GDM1 (cell line): Measurements from ENCODE around the gene ABI3BP.

Experiments used
- DNase-seq: peaks from one replicate; lab custom pipeline; 2025; lab: John Stamatoyannopoulos, UW

Gene ABI3BP

DNA sequence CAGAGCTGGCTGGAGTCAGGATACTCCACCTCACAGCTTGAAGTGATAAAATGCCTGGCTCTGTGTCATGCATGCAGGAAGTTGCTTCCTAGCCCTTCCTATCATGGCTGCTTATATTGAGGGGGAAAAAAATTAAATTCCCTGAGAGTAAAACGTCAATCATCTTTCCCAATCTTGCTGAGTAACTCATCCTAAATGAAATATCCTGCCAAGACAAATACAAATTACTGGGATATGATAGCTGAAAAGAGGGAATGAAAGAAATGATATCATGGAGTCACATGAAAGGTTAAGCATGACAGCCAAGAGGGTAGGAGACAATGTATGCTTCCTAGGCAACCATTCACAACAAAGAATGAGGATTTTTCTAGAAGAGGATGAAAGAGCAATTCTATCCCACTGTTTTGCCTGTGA lies 110.6 kb downstream of the ABI3BP start:
- no peak for DNase-seq

- DNase-seq: no peak
Measured at GRCh38 chr3:100880845-100881244, 112.4 kb downstream of the ABI3BP start.

DNA sequence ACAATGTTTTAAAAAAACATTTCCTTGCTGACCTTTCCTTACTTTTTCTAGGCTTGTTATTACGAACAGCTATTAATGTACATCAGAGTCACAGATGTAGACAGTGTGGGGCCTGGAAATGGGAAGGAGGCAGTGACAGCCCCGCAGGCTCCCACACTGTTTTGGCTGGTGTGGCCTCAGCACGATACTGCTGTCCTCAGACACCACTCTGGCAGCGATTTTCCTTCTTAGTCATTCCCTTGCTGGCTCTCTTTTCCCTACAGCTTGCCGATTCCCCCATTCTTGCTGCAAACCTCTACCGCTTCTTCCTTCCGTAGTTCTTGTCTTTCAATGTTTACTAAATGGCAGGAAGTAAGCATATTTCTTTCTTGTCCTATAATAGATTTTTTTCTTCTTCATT lies 113.1 kb downstream of the ABI3BP start:
- no peak for DNase-seq

DNA sequence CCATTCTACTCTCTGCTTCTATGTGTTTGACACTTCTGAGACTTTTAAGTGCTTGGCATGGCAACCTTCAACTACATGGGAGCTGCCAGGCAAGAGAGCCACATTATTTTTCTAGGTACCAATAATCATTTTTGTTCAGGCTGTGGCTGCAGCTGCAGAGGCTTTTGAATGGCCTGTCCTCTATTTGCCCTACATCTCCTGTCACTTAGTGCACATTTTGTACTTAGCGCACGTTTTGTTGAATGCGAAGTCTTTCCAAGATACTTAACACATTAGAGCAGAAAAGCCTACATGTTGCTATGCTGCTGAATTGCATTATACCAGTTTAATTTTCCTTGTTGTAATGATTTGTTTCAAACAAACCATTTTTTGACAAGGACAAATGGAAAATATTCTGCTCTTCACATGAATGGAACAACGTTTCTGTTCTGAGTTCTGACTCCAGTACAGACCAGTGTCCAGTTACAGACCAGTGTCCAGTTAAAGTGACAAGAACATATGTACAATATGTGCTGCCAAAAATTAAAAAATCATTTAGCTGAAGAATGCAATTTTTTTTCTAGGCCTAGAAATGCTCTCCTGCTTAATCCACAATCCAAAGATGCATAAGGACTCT lies 113.9 kb downstream of the ABI3BP start:
- no peak for DNase-seq

DNA sequence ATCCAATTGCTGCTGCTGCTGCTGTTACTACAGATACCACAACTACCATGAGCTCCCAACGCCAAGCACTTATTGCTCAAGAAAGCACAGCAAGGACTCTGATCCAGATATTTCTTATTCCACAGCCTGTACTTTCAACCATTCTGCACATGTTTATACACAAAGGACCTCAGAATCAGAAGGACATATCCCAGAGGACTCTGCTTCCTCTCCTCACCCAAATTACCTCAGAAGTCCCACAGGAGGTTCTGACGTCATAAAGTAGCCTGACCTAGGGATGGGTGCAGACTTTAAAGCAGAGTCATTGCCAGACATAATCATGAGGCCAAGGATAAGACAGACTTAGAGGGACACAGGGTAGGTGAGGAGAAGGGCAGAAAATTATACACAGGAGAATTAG lies 115.9 kb downstream of the ABI3BP start:
- DNase-seq: no peak

DNA sequence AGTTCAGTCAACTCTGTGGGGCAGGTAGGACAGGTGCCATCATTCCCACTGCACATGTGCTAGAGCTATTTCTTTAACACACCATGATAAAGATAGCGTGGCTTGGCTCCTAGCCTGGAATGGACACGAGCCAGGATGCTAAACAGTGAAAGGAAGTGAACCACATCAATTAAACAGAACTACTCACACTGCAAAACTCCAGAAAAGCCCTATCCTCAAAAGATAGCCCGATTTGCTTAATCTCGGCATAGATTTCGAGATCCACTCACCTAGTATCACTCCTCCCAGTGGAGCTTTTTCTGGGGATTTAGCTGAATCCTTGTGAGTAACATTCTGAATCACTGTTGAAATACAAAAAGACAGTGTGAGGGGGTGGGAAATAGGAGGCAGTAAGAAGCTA lies 118.0 kb downstream of the ABI3BP start:
- DNase-seq: no peak

- DNase-seq: no peak
Measured at GRCh38 chr3:100873611-100874010, 119.6 kb downstream of the ABI3BP start.

GRCh38 chr3:100871306-100871705 lies 121.9 kb downstream of the ABI3BP start:
- no peak for DNase-seq

DNA sequence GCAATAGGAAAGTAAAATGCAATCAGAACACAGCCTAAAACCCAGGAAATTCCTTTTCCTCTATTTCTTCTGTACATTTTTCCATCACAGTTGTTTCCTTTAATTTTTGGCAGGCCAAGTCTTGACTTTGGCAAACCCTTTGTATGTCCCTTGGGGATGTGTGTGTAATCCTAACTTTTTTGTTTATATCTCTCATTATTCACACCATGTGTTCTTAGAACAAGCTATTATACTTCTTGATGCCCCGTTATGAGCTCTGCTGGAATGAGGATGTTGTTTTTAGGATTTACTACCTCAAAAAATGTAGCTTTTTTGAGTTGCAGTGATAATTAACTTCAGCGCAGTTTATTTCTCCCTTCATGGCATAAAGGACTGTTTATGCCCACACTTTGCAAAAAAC lies 123.4 kb downstream of the ABI3BP start:
- DNase-seq: no peak

DNA sequence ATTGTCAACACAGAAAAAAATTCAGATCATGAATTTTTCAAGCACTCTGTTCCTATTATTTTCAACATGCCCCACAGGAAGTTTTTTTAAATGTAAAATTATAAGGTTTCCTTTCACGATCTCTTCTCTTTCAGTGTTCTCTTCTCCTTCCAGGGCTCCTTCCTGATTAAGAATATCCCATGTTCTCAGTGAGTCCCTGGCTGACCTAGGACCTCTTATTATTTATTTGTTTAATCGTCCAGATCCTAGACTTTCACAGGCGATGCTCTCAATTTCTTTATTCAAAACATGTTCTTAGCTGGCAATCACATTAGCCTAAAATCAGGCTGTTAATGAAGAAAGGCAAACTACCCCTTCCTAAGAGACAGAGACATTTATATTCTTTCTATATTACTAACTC lies 124.3 kb downstream of the ABI3BP start:
- no peak for DNase-seq

DNA sequence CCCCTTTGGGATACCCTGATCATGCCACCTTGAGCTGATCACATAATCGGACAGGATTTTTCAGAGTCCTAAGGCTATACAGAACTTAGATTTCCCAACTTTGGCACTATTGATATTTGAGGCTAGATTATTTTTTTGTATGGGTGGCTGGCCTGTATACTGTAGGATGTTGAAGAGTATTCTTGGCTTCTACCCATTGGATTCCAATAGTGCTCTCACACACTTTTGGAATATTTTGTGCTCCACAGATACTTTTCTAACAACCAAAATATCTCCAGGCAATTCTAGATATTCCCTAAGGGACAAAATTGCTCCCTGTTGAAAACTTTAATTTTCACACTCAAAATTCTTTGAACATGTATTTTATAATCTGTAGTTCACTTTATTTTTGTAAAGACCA lies 125.1 kb downstream of the ABI3BP start:
- DNase-seq: no peak

DNA sequence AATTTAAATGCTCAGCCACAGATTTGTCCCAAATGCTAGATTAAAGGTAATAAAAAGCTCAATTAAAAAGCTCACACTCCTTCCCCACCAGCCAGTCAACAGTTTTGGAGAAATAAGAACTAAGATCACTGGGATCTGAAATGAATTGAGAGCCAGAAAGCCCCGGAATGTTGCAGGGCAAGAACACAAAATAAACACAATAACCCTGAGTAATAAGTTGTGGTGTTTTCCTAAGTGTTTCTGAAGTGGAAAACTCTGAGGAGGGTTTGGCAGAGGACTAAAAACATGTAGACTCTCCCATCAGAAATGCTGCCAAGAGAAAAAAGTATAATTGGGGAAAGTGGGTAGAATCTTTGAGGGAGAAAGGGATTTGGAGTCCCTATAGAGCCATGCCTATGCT lies 127.8 kb downstream of the ABI3BP start:
- no peak for DNase-seq

DNA sequence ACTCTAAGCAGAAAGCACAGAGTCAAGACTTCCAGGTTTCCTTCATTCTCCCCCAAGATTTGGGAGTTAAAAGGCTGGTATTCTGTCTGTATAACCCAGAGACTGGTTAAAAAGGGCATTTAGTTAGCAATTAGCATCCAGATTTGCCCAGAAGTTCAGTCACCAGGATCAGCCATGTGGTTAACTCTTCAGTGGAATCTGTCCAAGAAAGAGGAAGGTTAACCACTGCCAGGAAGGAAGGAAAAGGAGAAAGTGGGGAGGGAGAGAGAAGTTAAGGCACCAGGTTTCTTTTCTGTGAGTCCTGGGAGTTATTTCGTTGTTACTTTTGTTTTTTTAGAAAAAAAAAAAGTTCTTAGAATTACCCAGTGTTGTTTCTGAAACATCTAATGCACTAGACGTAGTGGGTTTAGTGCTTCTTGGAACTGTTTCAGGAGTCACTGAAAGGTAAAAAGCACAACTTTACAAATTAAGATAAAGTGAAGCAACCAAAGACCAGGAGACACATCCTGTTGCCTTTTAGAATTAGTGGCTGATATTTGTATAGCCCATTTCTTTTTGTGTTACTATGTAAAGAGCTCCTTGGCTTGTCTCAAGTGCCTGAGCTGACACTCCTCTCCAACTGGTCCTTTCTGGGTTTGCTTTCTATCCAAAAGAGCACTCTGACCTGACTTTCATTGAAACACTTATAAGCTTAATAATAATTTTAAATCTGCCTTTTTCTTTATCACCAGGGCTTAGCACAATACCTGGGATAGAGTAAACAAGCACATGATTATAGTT lies 128.6 kb downstream of the ABI3BP start:
- DNase-seq: no peak

DNA sequence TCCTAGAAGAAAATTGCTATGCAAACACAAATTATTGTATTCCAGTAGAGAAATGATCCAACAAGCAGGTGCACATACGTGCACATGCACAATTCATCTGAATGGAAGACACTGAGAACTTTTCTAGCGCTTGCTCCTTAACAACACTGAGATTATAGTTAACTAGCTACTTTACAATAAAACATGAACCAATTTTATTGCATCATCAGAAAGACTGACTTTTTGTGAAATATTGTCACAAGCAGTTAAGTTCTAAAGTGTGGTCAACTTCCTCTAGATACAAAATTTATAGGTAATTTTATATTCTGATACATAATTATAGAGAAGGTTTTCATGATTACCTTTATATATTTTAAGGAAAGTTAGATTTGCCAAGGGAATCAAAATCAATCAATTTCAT lies 135.4 kb downstream of the ABI3BP start:
- no peak for DNase-seq

DNA sequence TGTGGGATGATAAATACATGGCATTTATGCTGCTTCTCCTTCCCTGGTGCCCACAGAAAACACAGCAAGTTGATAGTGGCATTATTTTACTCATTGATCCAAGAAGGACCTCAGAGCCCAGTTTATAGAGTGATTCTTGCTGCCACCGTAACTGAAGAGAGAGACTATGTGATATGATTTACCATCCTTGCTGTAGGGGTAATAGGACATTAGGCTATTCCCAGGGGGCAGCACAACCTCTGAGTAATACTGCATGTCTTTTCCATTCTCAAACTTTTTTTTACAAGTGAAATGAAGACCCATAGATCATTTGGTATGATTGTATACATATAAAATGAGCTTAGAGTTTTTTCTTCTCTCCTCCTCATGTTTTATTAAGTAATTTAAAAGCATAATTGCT lies 136.4 kb downstream of the ABI3BP start:
- DNase-seq: no peak

GRCh38 chr3:100852840-100853239 lies 140.4 kb downstream of the ABI3BP start:
- no peak for DNase-seq

DNA sequence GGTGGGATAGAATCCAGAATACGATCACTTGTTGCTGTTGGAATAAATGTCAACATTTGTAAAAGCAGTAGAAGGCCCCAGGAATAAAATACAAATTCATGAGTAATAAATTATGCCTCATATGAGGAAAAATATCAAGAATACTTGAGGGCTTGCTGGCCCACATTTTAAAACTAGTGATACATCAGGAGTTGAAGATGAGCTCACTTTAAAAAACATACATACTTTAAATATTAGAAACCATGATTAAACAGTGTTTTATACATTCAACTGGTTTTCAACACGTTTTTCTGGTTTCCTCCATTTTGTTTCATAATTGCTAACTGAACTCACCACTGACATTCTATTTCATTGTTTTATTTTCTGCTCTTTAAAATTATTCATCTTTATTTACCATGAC lies 142.5 kb downstream of the ABI3BP start:
- no peak for DNase-seq

- no peak for DNase-seq
Measured at GRCh38 chr3:100850156-100850555, 143.1 kb downstream of the ABI3BP start.

DNA sequence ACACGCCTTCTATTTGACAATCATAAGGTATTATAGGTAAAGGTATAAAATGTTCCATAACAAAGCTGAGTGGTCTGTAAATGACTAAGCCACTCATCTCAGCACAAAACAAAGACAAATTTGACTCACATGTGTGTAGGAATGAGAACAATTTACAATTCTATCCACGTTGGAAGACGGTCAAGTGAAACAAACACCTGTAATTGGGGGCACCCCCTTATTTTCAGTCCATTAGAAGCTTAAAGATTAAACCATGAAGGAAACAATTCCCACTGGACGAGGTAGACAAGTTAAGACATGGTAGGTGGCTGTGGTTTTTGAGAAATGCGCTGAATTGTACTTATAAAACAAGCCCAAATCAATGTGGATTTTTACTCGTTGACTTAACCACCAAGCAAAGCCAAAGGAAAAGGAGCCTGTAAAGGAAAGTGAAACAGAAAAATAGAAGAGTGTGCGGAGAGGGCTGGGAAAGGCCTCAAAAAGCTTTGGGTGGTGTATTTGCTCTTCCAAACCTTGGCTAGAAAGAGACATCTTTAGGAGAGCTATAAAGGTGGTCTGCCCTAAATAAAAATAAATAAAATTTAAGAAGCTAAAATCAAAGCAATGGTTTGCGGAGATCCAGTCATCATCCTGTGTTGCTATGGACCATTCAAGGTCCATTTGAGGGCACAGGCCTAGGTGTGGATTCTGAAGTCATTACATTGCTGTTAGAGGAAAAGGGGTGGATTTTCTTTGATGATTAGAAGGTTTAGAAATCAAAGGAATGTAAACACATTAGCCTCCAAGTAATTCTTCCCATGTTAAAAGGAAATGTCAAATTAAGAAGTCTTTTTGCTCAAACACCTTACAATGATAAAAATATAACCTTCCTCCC lies 148.9 kb downstream of the ABI3BP start:
- no peak for DNase-seq

DNA sequence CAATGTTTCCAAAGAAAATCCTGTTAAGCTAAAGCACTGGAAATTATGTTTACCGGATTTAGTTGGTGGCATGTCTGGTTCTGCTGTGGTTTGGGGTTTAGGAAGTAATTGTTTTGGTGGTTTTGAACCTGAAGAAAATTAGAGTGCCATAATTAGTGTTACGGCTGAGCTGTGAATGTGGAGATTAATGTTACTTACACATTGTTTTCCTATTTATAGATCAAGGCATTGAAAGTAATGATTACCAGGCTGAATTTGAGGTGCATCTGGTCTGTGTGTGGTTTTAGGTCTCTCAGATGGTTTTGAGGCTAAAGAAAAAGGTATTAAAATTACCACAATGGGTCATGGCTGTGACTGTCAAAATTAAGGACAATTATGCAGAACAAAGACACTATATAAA lies 155.1 kb downstream of the ABI3BP start:
- DNase-seq: no peak

- no peak for DNase-seq
Measured at GRCh38 chr3:100836661-100837060, 156.6 kb downstream of the ABI3BP start.

DNA sequence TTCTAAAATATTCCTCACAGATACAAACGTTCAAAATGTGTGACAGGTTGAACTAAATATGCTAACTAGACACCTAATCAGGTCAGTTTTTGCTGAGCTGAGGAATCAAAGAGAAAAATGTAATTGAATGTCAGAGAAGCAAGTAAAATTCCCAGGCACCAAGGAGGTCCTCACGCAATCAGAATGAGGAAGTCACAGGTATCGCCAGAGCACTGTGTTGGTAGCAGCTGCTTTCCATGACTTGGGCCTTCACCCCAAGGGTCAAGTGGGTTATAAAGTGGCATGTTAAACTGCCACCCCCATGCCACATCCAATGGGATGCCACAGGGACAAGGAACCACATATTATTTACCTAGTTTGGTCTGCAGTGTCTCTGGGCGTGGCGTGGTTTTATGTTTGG lies 158.9 kb downstream of the ABI3BP start:
- DNase-seq: no peak

GRCh38 chr3:100833483-100833882 lies 159.7 kb downstream of the ABI3BP start:
- no peak for DNase-seq
